ENCODE results near the gene LSM7.
"Not testable (repeated sequence)": the region's sequence is repeated elsewhere in the genome, so short reads cannot be mapped to it uniquely, and the experiment has no call there.

Gene LSM7

GRCh38 chr19:2354670-2355069 is 26.3 kb upstream of the LSM7 start:
- DNase-seq = no peak

- DNase-seq = no peak
Observed at GRCh38 chr19:2353887-2354592, 25.7 kb upstream of the LSM7 start.

GRCh38 chr19:2353159-2353886 is 24.9 kb upstream of the LSM7 start:
- no peak for DNase-seq

GRCh38 chr19:2352121-2352520 is 23.7 kb upstream of the LSM7 start:
- DNase-seq = no peak

GRCh38 chr19:2351591-2351990 is 23.2 kb upstream of the LSM7 start:
- no peak for DNase-seq

- no peak for DNase-seq
Observed at GRCh38 chr19:2350656-2351055, 22.3 kb upstream of the LSM7 start.

GRCh38 chr19:2349818-2350217 is 21.4 kb upstream of the LSM7 start:
- DNase-seq = not testable (repeated sequence)

- DNase-seq = no peak
Observed at GRCh38 chr19:2345794-2346663, 17.6 kb upstream of the LSM7 start.

GRCh38 chr19:2345076-2345475 is 16.7 kb upstream of the LSM7 start:
- no peak for DNase-seq

GRCh38 chr19:2344381-2344870 is 16.0 kb upstream of the LSM7 start:
- no peak for DNase-seq

GRCh38 chr19:2343289-2343982 is 15.1 kb upstream of the LSM7 start:
- no peak for DNase-seq

GRCh38 chr19:2342656-2343288 is 14.4 kb upstream of the LSM7 start:
- no peak for DNase-seq

- DNase-seq = no peak
Observed at GRCh38 chr19:2341982-2342381, 13.6 kb upstream of the LSM7 start.

GRCh38 chr19:2341244-2341751 is 12.9 kb upstream of the LSM7 start:
- no peak for DNase-seq

- DNase-seq = no peak
Observed at GRCh38 chr19:2340496-2341243, 12.3 kb upstream of the LSM7 start.

GRCh38 chr19:2339644-2340310 is 11.4 kb upstream of the LSM7 start:
- no peak for DNase-seq

GRCh38 chr19:2338751-2339643 is 10.6 kb upstream of the LSM7 start:
- no peak for DNase-seq

GRCh38 chr19:2338055-2338615 is 9.7 kb upstream of the LSM7 start:
- no peak for DNase-seq

- no peak for DNase-seq
Observed at GRCh38 chr19:2337329-2337707, 8.9 kb upstream of the LSM7 start.

Measured in activated CD4-positive, alpha-beta T cell treated with anti-CD3 and anti-CD28 coated beads, Interleukin-2, amount 50 U/mL, for 1 hour (primary cell).